Naive thymus-derived CD4-positive, alpha-beta T cell (primary cell): Measurements from ENCODE around the gene LRBA. TPM values are rescaled to one million over a fixed set of nuclear protein-coding genes. Genes with fewer than 3 reads are reported as not detected.
A peak's percentile ranks its signal among the peaks of the same experiment; 100 is the strongest.
"Not testable (repeated sequence)": the region's sequence is repeated elsewhere in the genome, so short reads cannot be mapped to it uniquely, and the experiment has no call there.

Experiments
- ATAC-seq: fragments of 150-1000 bp; cut with Tn5 transposase; 2 replicates; pipeline ENCODE4 v1.10.0; 2021; ENCODE audit warnings: mild to moderate bottlenecking, moderate library complexity
- CTCF ChIA-PET: fragments of 350-600 bp; sonication (Branson Sonifier 250); formaldehyde crosslinking; loops from one replicate; lab custom pipeline; 2021; ENCODE audit warnings: antibody characterized with exemption; lab: Charles Lee
- POLR2A ChIA-PET: fragments of 350-600 bp; sonication (Branson Sonifier 250); formaldehyde crosslinking; loops from one replicate; lab custom pipeline; 2021; ENCODE audit warnings: antibody characterized with exemption, inconsistent platforms; lab: Charles Lee
- DNase-seq, 9 donors: peaks; one replicate each; pipeline versions ENCODE4 v3.0.0 to v3.0.0-alpha.2; 2020 to 2022; ENCODE audit warnings: mixed read lengths in 1 of 9
- H3K27ac ChIP-seq: one replicate; pipeline ENCODE4 v1.7.0; 2013; ENCODE audit warnings: mild to moderate bottlenecking, low read depth, low read length, moderate library complexity
- H3K27me3 ChIP-seq, 2 donors: one replicate each; pipeline ENCODE4 v1.7.0; 2013; ENCODE audit warnings: low read length in 2 of 2, mild to moderate bottlenecking in 2 of 2, moderate library complexity in 2 of 2; ENCODE audit not compliant: control insufficient read depth in 2 of 2, insufficient read depth in 2 of 2
- H3K36me3 ChIP-seq, 3 experiments: 1 replicate in 2 of 3; 2 replicates in 1 of 3; pipeline ENCODE4 v1.7.0; 2013; ENCODE audit warnings: low read length in 3 of 3, mild to moderate bottlenecking in 3 of 3, moderate library complexity in 1 of 3; ENCODE audit not compliant: insufficient read depth in 3 of 3, control insufficient read depth in 2 of 3
- H3K4me1 ChIP-seq, 2 donors: one replicate each; pipeline ENCODE4 v1.7.0; 2013; ENCODE audit warnings: low read length in 2 of 2, mild to moderate bottlenecking in 2 of 2, moderate library complexity in 1 of 2; ENCODE audit not compliant: control insufficient read depth in 2 of 2, insufficient read depth in 2 of 2
- H3K4me3 ChIP-seq: 2 replicates; pipeline ENCODE4 v1.7.0; 2013; ENCODE audit warnings: mild to moderate bottlenecking, low read length
- H3K9me3 ChIP-seq, 3 experiments: 1 replicate in 2 of 3; 2 replicates in 1 of 3; pipeline ENCODE4 v1.7.0; 2013; ENCODE audit warnings: low read length in 3 of 3; ENCODE audit not compliant: control insufficient read depth in 2 of 3
- H3K27ac Mint-ChIP-seq, 9 donors: one replicate each; pipeline ENCODE4 v1.8.0; 2020 to 2022; ENCODE audit warnings: mixed read lengths in 9 of 9, mild to moderate bottlenecking in 8 of 9, moderate library complexity in 5 of 9, inconsistent platforms in 2 of 9
- H3K27me3 Mint-ChIP-seq, 5 donors: one replicate each; pipeline ENCODE4 v1.8.0; 2021 to 2022; ENCODE audit warnings: mixed read lengths in 5 of 5, mild to moderate bottlenecking in 1 of 5
- H3K36me3 Mint-ChIP-seq, 5 donors: one replicate each; pipeline ENCODE4 v1.8.0; 2020 to 2022; ENCODE audit warnings: mixed read lengths in 5 of 5, mild to moderate bottlenecking in 3 of 5, inconsistent platforms in 1 of 5
- H3K4me1 Mint-ChIP-seq, 7 donors: one replicate each; pipeline ENCODE4 v1.8.0; 2020 to 2022; ENCODE audit warnings: mixed read lengths in 7 of 7, mild to moderate bottlenecking in 3 of 7, inconsistent platforms in 1 of 7
- H3K4me3 Mint-ChIP-seq, 10 donors: one replicate each; pipeline ENCODE4 v1.8.0; 2020 to 2022; ENCODE audit warnings: mild to moderate bottlenecking in 10 of 10, mixed read lengths in 10 of 10, moderate library complexity in 6 of 10, inconsistent platforms in 2 of 10
- H3K9me3 Mint-ChIP-seq, 11 donors: one replicate each; pipeline ENCODE4 v1.8.0; 2020 to 2022; ENCODE audit warnings: mixed read lengths in 11 of 11, mild to moderate bottlenecking in 4 of 11, inconsistent platforms in 1 of 11, moderate library complexity in 1 of 11
- intact Hi-C, 2 donors: fragments of 100-400 bp; cut with micrococcal nuclease; formaldehyde crosslinking; loops; one replicate each; pipeline ENCODE4 v1.15.1; 2023
- polyA plus RNA-seq, 2 donors: library from polyadenylated mRNA; unstranded; fragments of 300-500 nt; fragmentation: Illumina TruSeq; gene quantifications; one replicate each; pipeline ENCODE4 v1.2.3, GENCODE V29; 2021
- total RNA-seq, 6 experiments: library from RNA in 5 of 6; stranded (reverse) in 5 of 6; gene quantifications; 1 replicate in 5 of 6; 2 replicates in 1 of 6; pipeline ENCODE4 v1.2.3 and lab custom pipeline; 2021 to 2026

Gene LRBA
- total and polyA plus RNA-seq, 7 experiments from 2014 or later, result 20.8 to 71.4 (median 58.4) TPM

DNA sequence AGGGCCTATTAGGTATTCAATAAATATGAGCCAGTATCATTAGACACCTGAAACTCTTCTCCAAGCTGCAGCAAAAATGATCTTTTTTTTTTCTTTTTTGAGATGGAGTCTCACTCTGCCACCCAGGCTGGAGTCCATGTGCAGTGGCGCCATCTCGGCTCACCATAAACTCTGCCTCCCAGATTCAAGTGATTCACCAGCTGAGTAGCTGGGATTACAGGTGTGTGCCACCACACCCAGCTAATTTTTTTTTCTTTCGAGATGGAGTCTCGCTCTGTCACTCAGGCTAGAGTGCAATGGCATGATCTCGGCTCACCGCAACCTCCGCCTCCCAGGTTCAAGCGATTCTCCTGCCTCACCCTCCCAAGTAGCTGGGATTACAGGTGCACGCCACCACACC lies 93.6 kb downstream of the LRBA start:
- H3K36me3 Mint-ChIP-seq, result peaks cover 14 to 66% (median 37%) of the 10 kb centered on the region in 5 donors
- ATAC-seq, H3K4me1 ChIP-seq, H3K4me3 Mint-ChIP-seq, H3K27ac ChIP-seq, intact Hi-C loops, H3K9me3 Mint-ChIP-seq, H3K4me3 ChIP-seq, H3K27me3 ChIP-seq, H3K9me3 ChIP-seq, H3K27ac Mint-ChIP-seq, H3K4me1 Mint-ChIP-seq, CTCF ChIA-PET, POLR2A ChIA-PET, H3K27me3 Mint-ChIP-seq, DNase-seq: not testable (repeated sequence)
- H3K36me3 ChIP-seq, result peaks cover 0 to 15% (median 5%) of the 10 kb centered on the region in 3 experiments

DNA sequence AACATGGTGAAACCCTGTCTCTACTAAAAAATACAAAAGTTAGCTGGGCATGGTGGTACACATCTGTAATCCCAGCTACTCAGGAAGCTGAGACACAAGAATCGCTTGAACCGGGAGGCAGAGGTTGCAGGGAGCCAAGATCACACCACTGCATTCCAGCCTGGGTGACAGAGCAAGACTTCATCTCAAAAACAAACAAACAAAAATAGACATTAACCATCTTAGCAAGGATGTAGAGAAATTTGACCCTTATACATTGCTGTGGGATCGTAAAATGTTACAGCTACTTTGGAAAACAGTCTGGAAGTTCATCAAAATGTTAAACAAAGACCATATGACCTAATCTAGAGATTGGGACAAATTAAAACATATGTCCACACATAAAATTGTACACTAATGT lies 96.5 kb downstream of the LRBA start:
- H3K4me1 ChIP-seq, POLR2A ChIA-PET, H3K4me3 ChIP-seq, H3K27ac ChIP-seq, ATAC-seq, H3K27me3 ChIP-seq, H3K9me3 ChIP-seq, H3K27me3 Mint-ChIP-seq, CTCF ChIA-PET, DNase-seq, intact Hi-C loops, H3K27ac Mint-ChIP-seq, H3K9me3 Mint-ChIP-seq, H3K4me1 Mint-ChIP-seq, H3K4me3 Mint-ChIP-seq: not testable (repeated sequence)
- H3K36me3 ChIP-seq, result peaks cover 8 to 24% (median 10%) of the 10 kb centered on the region in 3 experiments
- H3K36me3 Mint-ChIP-seq, result peaks cover 17 to 66% (median 42%) of the 10 kb centered on the region in 5 donors

DNA sequence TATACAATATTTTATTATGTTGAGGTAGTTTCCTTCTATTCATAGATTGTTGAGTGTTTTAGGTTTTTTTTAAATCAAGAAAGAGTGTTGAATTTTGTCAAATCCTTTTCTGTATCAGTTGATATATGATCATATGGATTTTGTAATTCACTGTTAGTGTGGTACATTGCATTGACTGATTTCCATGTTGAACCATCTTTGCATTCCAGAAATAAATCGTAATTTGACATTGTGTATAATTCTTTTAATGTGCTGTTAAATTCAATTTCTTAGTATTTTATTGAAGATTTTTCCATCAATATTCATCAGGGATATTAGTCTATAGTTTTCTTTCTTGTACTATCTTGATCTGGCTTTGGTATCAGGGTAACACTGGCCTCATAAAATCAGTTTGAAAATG lies 103.8 kb downstream of the LRBA start:
- Mint-ChIP-seq H3K4me3 (no peak overlapping the region), H3K36me3 (peaks cover 46 to 85% (median 75%) of the 10 kb centered on the region in 5 donors), H3K27me3 (no peaks in the 10 kb centered on the region), H3K9me3 (peaks cover 0 to 35% (median 18%) of the 10 kb centered on the region in 11 donors), H3K27ac (no peak overlapping the region), H3K4me1 (peaks cover 4 to 13% (median 6%) of the 10 kb centered on the region in 7 donors)
- ChIA-PET POLR2A (no interaction called here), CTCF (no interaction called here)
- no peak overlapping the region for H3K4me3 ChIP-seq
- peaks cover 7 to 46% (median 12%) of the 10 kb centered on the region in 3 experiments for H3K36me3 ChIP-seq
- H3K27me3 ChIP-seq, result no peaks in the 10 kb centered on the region
- intact Hi-C loops, result no loop called here
- H3K9me3 ChIP-seq, result no peaks in the 10 kb centered on the region
- no peaks in the 10 kb centered on the region for H3K4me1 ChIP-seq
- DNase-seq, result no peak
- no peak for ATAC-seq
- no peak overlapping the region for H3K27ac ChIP-seq

DNA sequence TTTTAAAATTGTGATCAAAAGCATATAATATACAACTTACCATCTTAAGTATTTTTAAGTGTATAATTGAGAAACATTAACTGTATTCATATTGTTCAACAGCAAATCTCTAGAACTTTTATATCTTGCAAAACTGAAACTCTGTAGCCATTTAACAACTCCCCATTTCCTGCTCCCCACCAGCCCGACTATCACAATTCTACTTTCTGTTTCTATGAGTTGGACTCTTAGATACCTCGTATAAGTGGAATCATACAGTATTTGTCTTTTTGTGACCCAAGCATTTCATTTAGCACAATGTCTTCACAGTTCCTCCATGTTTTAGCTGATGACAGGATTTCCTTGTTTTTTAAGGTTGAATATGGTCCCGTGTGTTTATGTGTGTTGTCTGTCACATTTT lies 106.0 kb downstream of the LRBA start:
- H3K27ac ChIP-seq, result no peak overlapping the region
- CTCF ChIA-PET, result no interaction called here

DNA sequence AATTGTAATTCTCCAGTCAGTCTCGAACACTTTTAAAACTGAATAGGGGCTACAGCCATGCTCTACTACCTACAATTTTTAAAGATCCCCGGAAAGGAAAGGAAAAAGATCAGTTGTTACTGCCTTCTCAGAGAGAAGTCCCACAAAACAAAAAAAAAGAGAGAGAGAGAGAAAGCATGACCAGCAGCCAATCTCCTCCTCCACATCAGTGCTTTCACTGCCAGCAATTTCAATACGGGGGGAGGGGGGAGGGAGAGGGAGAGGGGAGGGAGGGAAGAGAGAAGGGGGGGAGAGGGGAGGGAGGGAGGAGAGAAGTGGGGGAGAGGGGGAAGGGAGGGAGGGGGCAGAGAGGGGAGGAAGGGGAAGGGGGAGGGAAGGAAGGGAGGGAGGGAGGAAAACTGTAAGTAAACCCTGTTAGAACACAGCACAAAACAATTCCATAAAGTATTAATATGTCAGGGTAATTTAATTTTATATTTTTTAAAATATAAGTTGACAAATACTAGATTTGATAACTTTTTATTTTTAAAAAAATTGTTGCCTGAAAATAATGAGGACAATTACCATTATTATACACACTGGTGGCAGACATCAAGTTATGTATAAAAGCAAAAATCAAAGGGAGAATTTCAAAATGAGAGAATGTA lies 108.0 kb downstream of the LRBA start:
- Histone ChIP-seq H3K4me3 (no peak overlapping the region), H3K27me3 (no peaks in the 10 kb centered on the region), H3K4me1 (no peaks in the 10 kb centered on the region), H3K36me3 (peaks cover 0 to 36% (median 3%) of the 10 kb centered on the region in 3 experiments), H3K27ac (no peak overlapping the region), H3K9me3 (no peaks in the 10 kb centered on the region)
- Mint-ChIP-seq H3K27ac (peak overlapping the region in 5 of 9 donors; percentile 11 to 80 (median 76)), H3K27me3 (no peaks in the 10 kb centered on the region), H3K4me3 (no peak overlapping the region), H3K9me3 (peaks cover 0 to 22% (median 12%) of the 10 kb centered on the region in 11 donors), H3K36me3 (peaks cover 39 to 86% (median 72%) of the 10 kb centered on the region in 5 donors), H3K4me1 (peaks cover 5 to 22% (median 18%) of the 10 kb centered on the region in 7 donors)
- intact Hi-C loops, result loop anchor here in 1 of 2 donors (5.0 kb wide), 1 partner anchor 105 kb away; no protein-coding TSS in a partner anchor
- ChIA-PET POLR2A (no interaction called here), CTCF (no interaction called here)
- no peak for ATAC-seq
- DNase-seq, result no peak

More for the DNA sequence above, 106.0 kb downstream of the LRBA start:
- H3K9me3 ChIP-seq, result no peaks in the 10 kb centered on the region
- peaks cover 0 to 35% (median 18%) of the 10 kb centered on the region in 11 donors for H3K9me3 Mint-ChIP-seq
- H3K27me3 ChIP-seq, result no peaks in the 10 kb centered on the region
- peaks cover 53 to 86% (median 74%) of the 10 kb centered on the region in 5 donors for H3K36me3 Mint-ChIP-seq
- H3K27ac Mint-ChIP-seq, result no peak overlapping the region
- H3K27me3 Mint-ChIP-seq, result no peaks in the 10 kb centered on the region
- ATAC-seq, result no peak
- no peaks in the 10 kb centered on the region for H3K4me1 ChIP-seq
- H3K4me3 ChIP-seq, result no peak overlapping the region
- peaks cover 0 to 45% (median 10%) of the 10 kb centered on the region in 3 experiments for H3K36me3 ChIP-seq
- H3K4me3 Mint-ChIP-seq, result peak overlapping the region in 1 of 10 donors; percentile 5
- intact Hi-C loops, result loop anchor here in 1 of 2 donors (5.0 kb wide), 1 partner anchor 103 kb away; no protein-coding TSS in a partner anchor
- DNase-seq, result no peak
- POLR2A ChIA-PET, result no interaction called here
- peaks cover 5 to 22% (median 16%) of the 10 kb centered on the region in 7 donors for H3K4me1 Mint-ChIP-seq

DNA sequence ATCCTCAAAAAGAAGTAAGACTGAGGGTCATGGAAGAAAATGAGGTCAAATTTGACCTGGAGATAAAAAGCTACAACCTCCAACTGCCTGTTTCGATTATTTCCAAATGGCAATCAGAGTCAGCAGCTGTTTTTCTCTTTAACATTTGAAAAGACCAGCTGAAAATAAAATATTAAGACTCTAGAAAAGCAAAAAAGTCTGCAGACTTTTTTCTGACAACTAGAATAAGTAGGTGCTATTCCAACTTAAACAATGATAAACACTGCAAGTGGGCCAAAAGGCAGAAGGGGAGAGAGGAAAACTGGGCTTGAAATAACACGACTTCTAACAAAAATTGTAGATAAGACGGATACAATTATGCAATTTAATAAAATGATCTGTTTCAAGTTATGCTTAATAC lies 110.4 kb downstream of the LRBA start:
- H3K4me3 Mint-ChIP-seq, result no peak overlapping the region
- ChIA-PET POLR2A (no interaction called here), CTCF (interaction anchor here (0.6 kb wide), 1 partner anchor 9 kb away, joined by 3 read pairs; no protein-coding TSS in a partner anchor)
- peak overlapping the region in 1 of 9 donors; percentile 59 for H3K27ac Mint-ChIP-seq
- Histone ChIP-seq H3K9me3 (no peaks in the 10 kb centered on the region), H3K36me3 (peaks cover 8 to 28% (median 11%) of the 10 kb centered on the region in 3 experiments), H3K27me3 (no peaks in the 10 kb centered on the region), H3K4me1 (no peaks in the 10 kb centered on the region), H3K27ac (no peak overlapping the region), H3K4me3 (no peak overlapping the region)
- intact Hi-C loops, result loop anchor here in 1 of 2 donors (5.0 kb wide), 1 partner anchor 108 kb away; no protein-coding TSS in a partner anchor
- DNase-seq (no peak), ATAC-seq (no peak)
- H3K36me3 Mint-ChIP-seq, result peaks cover 32 to 86% (median 68%) of the 10 kb centered on the region in 5 donors
- H3K27me3 Mint-ChIP-seq, result no peaks in the 10 kb centered on the region
- peaks cover 0 to 5% (median 0%) of the 10 kb centered on the region in 11 donors for H3K9me3 Mint-ChIP-seq
- H3K4me1 Mint-ChIP-seq, result peaks cover 5 to 22% (median 16%) of the 10 kb centered on the region in 7 donors
